Measurements from ENCODE around the gene RSU1. TPM values are rescaled to one million over a fixed set of nuclear protein-coding genes. Genes with fewer than 3 reads are reported as not detected.
A peak's percentile ranks its signal among the peaks of the same experiment; 100 is the strongest.

RSU1 gene
- total RNA-seq, 4 donors from 2014 or later = 41.4 to 58.7 (median 57.4) TPM

- no peak for DNase-seq (ENCODE audit: low spot score in 2 of 2)
- H3K4me3 ChIP-seq = no peak overlapping the region
- 76% methylated on average over 5 of the region's 5 CpGs for WGBS
Measured at GRCh38 chr10:16559236-16559773, 257.9 kb downstream of the RSU1 start.

DNA sequence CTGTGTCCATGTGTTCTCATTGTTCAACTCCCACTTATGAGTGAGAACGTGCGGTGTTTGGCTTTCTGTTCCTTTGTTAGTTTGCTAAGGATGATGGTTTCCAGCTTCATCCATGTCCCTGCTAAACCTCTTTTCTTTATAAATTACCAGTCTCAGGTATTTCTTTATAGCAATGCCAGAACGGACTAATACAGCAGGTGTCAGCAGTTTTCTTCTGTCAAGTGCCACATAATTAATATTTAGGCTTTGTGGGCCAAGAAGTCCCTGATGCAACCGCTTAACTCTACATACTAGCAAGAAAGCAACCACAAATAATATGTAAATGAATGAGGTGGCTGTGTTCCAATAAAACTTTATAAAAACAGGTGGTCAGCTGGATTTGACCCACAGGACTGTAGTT is 269.3 kb downstream of the RSU1 start:
- H3K27ac ChIP-seq = no peak overlapping the region
- no peaks in the 10 kb centered on the region for H3K9me3 ChIP-seq
- H3K27me3 ChIP-seq = no peaks in the 10 kb centered on the region
- H3K36me3 ChIP-seq = no peaks in the 10 kb centered on the region
- 85% methylated on average over 4 of the region's 4 CpGs for WGBS
- no peak overlapping the region for H3K4me3 ChIP-seq
- no peak for DNase-seq (ENCODE audit: low spot score in 2 of 2)
- no peak for TF ChIP-seq CTCF (IDR thresholded peaks at IDR 0.05)
- TF ChIP-seq POLR2A (IDR thresholded peaks at IDR 0.05) = no peak
- TF ChIP-seq EP300 (IDR thresholded peaks at IDR 0.05) = no peak
- TF ChIP-seq POLR2AphosphoS5 (IDR thresholded peaks at IDR 0.05) = no peak
- H3K4me1 ChIP-seq = no peaks in the 10 kb centered on the region

More at GRCh38 chr10:16559236-16559773, 257.9 kb downstream of the RSU1 start:
- Histone ChIP-seq H3K4me1 (no peaks in the 10 kb centered on the region), H3K36me3 (no peaks in the 10 kb centered on the region), H3K9me3 (no peaks in the 10 kb centered on the region), H3K27me3 (no peaks in the 10 kb centered on the region), H3K27ac (no peak overlapping the region)
- no peak for TF ChIP-seq POLR2A (IDR thresholded peaks at IDR 0.05)
- TF ChIP-seq CTCF (IDR thresholded peaks at IDR 0.05) = no peak
- TF ChIP-seq EP300 (IDR thresholded peaks at IDR 0.05) = no peak
- no peak for TF ChIP-seq POLR2AphosphoS5 (IDR thresholded peaks at IDR 0.05)

- no peak overlapping the region for H3K27ac ChIP-seq
- no peak for TF ChIP-seq POLR2A (IDR thresholded peaks at IDR 0.05)
- TF ChIP-seq CTCF (IDR thresholded peaks at IDR 0.05) = peak in 1 of 2 donors; percentile 36
- WGBS = 41% methylated on average over 7 of the region's 7 CpGs
- no peak overlapping the region for H3K4me3 ChIP-seq
- no peaks in the 10 kb centered on the region for H3K4me1 ChIP-seq
- H3K27me3 ChIP-seq = peaks cover 4% of the 10 kb centered on the region
- H3K36me3 ChIP-seq = no peaks in the 10 kb centered on the region
- no peaks in the 10 kb centered on the region for H3K9me3 ChIP-seq
- DNase-seq (ENCODE audit: low spot score in 2 of 2) = no peak
Measured at GRCh38 chr10:16545116-16545736, 272.0 kb downstream of the RSU1 start.

DNA sequence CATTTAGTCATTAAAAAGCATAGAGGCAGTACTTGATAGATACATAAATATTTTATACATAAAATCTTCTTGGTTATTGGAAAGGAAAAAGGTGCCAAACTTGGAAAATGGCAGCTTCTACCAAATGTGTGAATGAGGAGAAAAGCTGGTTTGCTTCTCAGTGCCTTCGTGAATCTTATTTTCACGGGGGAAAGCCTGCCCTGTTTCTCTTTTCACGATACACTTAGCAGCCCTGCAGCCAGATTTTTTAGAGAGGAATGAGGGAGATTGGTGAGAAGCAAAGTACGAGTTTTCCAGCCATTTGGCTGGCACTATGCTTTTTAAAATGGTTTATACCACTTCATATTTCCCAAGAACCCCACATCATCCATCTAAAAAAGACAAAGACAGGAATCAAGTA is 272.6 kb downstream of the RSU1 start:
- H3K36me3 ChIP-seq = no peaks in the 10 kb centered on the region
- DNase-seq (ENCODE audit: low spot score in 2 of 2) = no peak
- WGBS = 80% methylated on average over 4 of the region's 4 CpGs
- no peak for TF ChIP-seq POLR2A (IDR thresholded peaks at IDR 0.05)
- no peak for TF ChIP-seq EP300 (IDR thresholded peaks at IDR 0.05)
- TF ChIP-seq POLR2AphosphoS5 (IDR thresholded peaks at IDR 0.05) = no peak
- TF ChIP-seq CTCF (IDR thresholded peaks at IDR 0.05) = no peak
- no peak overlapping the region for H3K27ac ChIP-seq
- H3K27me3 ChIP-seq = peaks cover 4% of the 10 kb centered on the region
- H3K4me3 ChIP-seq = no peak overlapping the region
- H3K4me1 ChIP-seq = no peaks in the 10 kb centered on the region
- H3K9me3 ChIP-seq = no peaks in the 10 kb centered on the region

DNA sequence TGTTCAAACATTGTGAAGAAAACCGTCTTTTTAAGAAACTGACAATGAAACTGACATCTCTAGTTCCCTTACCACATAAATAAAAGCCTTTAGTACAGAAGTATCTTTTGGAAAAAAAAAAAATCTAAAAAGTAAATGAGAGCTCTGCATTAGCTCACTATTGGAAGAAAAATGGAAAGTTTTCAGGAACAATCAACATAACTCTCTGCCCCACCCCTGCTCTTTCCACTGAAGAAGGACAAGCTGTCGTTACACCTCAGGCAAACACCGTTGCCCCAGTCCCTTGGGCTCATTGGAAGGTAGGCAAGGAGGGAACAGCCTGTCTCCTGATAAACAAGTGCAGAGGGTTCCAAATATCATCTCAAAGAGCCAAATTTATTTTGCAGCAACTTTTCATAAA is 273.1 kb downstream of the RSU1 start:
- Histone ChIP-seq H3K4me3 (no peak overlapping the region), H3K36me3 (no peaks in the 10 kb centered on the region), H3K9me3 (no peaks in the 10 kb centered on the region), H3K27me3 (peaks cover 6% of the 10 kb centered on the region), H3K4me1 (no peaks in the 10 kb centered on the region), H3K27ac (no peak overlapping the region)
- 48% methylated on average over 3 of the region's 3 CpGs for WGBS
- TF ChIP-seq POLR2A (IDR thresholded peaks at IDR 0.05) (no peak), EP300 (IDR thresholded peaks at IDR 0.05) (no peak), POLR2AphosphoS5 (IDR thresholded peaks at IDR 0.05) (no peak), CTCF (IDR thresholded peaks at IDR 0.05) (no peak)
- DNase-seq (ENCODE audit: low spot score in 2 of 2) = no peak

Data from suprapubic skin (tissue), 4 donors.